HFF-Myc (cell line): ENCODE data around the gene CHCHD6.
"Not testable (repeated sequence)": the region's sequence is repeated elsewhere in the genome, so short reads cannot be mapped to it uniquely, and the experiment has no call there.

Experiments
- DNase-seq: peaks from one replicate; pipeline ENCODE4 v3.0.0-alpha.2; 2011; ENCODE audit warnings: low read depth; ENCODE audit errors: extremely low read depth
- H3K4me3 ChIP-seq: replicated peaks from 2 replicates; pipeline ENCODE4 v1.5.1; 2011; ENCODE audit warnings: low read depth, mild to moderate bottlenecking, control low read depth, low read length
- CTCF ChIP-seq: IDR thresholded peaks from 2 replicates; pipeline ENCODE4 v1.5.1; 2012; ENCODE audit warnings: mild to moderate bottlenecking, low read depth, low read length, control low read depth; ENCODE audit errors: missing control alignments

Gene CHCHD6

GRCh38 chr3:126792998-126793397 lies 89.0 kb downstream of the CHCHD6 start:
- no peak for DNase-seq
- no peak overlapping the region for H3K4me3 ChIP-seq
- TF ChIP-seq CTCF, result no peak

GRCh38 chr3:126797563-126797962 lies 93.5 kb downstream of the CHCHD6 start:
- DNase-seq, result no peak
- TF ChIP-seq CTCF, result no peak
- H3K4me3 ChIP-seq, result no peak overlapping the region

- no peak for DNase-seq
- no peak for TF ChIP-seq CTCF
- H3K4me3 ChIP-seq, result no peak overlapping the region
Measured at GRCh38 chr3:126798521-126798920, 94.5 kb downstream of the CHCHD6 start.

GRCh38 chr3:126799099-126799498 lies 95.1 kb downstream of the CHCHD6 start:
- no peak overlapping the region for H3K4me3 ChIP-seq
- no peak for DNase-seq
- no peak for TF ChIP-seq CTCF

- not testable (repeated sequence) for H3K4me3 ChIP-seq, DNase-seq
Measured at GRCh38 chr3:126801312-126801711, 97.3 kb downstream of the CHCHD6 start.

- DNase-seq, result no peak
Measured at GRCh38 chr3:126807795-126808194, 103.8 kb downstream of the CHCHD6 start.

GRCh38 chr3:126811530-126811929 lies 107.5 kb downstream of the CHCHD6 start:
- H3K4me3 ChIP-seq, result no peak overlapping the region
- TF ChIP-seq CTCF, result no peak
- DNase-seq, result no peak

More at GRCh38 chr3:126807795-126808194, 103.8 kb downstream of the CHCHD6 start:
- TF ChIP-seq CTCF, result no peak
- H3K4me3 ChIP-seq, result no peak overlapping the region
